ENCODE measurements around the gene STK10.
"Not testable (repeated sequence)": the region's sequence is repeated elsewhere in the genome, so short reads cannot be mapped to it uniquely, and the experiment has no call there.

The STK10 gene

GRCh38 chr5:172051643-172052339, 136.2 kb downstream of the STK10 start:
- no peak for FAIRE-seq

- no peak for FAIRE-seq
Observed at GRCh38 chr5:172050080-172050479, 137.9 kb downstream of the STK10 start.

- no peak for FAIRE-seq
Observed at GRCh38 chr5:172049226-172049796, 138.7 kb downstream of the STK10 start.

GRCh38 chr5:172048539-172049101, 139.4 kb downstream of the STK10 start:
- no peak for FAIRE-seq

GRCh38 chr5:172048170-172048422, 139.9 kb downstream of the STK10 start:
- FAIRE-seq = no peak

GRCh38 chr5:172046593-172046992, 141.4 kb downstream of the STK10 start:
- no peak for FAIRE-seq

- no peak for FAIRE-seq
Observed at GRCh38 chr5:172045315-172045632, 142.8 kb downstream of the STK10 start.

GRCh38 chr5:172044631-172045314, 143.3 kb downstream of the STK10 start:
- no peak for FAIRE-seq

GRCh38 chr5:172043865-172044264, 144.2 kb downstream of the STK10 start:
- FAIRE-seq = no peak

GRCh38 chr5:172042183-172042582, 145.8 kb downstream of the STK10 start:
- FAIRE-seq = no peak

GRCh38 chr5:172038167-172038566, 149.9 kb downstream of the STK10 start:
- no peak for FAIRE-seq

- no peak for FAIRE-seq
Observed at GRCh38 chr5:172035049-172035448, 153.0 kb downstream of the STK10 start.

GRCh38 chr5:172031894-172032461, 156.0 kb downstream of the STK10 start:
- no peak for FAIRE-seq

GRCh38 chr5:172029876-172030275, 158.1 kb downstream of the STK10 start:
- FAIRE-seq = no peak

GRCh38 chr5:172028167-172028566, 159.9 kb downstream of the STK10 start:
- no peak for FAIRE-seq

GRCh38 chr5:172020110-172020786, 167.8 kb downstream of the STK10 start:
- not testable (repeated sequence) for FAIRE-seq

- FAIRE-seq = no peak
Observed at GRCh38 chr5:172015346-172015745, 172.7 kb downstream of the STK10 start.

- no peak for FAIRE-seq
Observed at GRCh38 chr5:172010278-172010677, 177.7 kb downstream of the STK10 start.

- no peak for FAIRE-seq
Observed at GRCh38 chr5:172009536-172010270, 178.3 kb downstream of the STK10 start.

- FAIRE-seq = no peak
Observed at GRCh38 chr5:172008689-172009141, 179.3 kb downstream of the STK10 start.

GRCh38 chr5:172008111-172008455, 179.9 kb downstream of the STK10 start:
- no peak for FAIRE-seq

All from endometrium (tissue), 2 donors.